GM18951 (cell line): ENCODE results near the gene POLR2C.

Experiments
- POLR2A ChIP-seq: IDR thresholded peaks from 4 replicates; pipeline ENCODE4 v1.6.1; 2011; ENCODE audit warnings: mild to moderate bottlenecking; ENCODE audit not compliant: insufficient read length, insufficient read depth; ENCODE audit errors: extremely low read depth
- in situ Hi-C: fragments of 300-500 bp; cut with MboI; formaldehyde crosslinking; loops from one replicate; pipeline ENCODE4 v1.12.0; 2022; ENCODE audit warnings: low sequenced_read_pairs, mixed read lengths, inconsistent platforms; ENCODE audit not compliant: unreplicated experiment

The POLR2C gene

DNA sequence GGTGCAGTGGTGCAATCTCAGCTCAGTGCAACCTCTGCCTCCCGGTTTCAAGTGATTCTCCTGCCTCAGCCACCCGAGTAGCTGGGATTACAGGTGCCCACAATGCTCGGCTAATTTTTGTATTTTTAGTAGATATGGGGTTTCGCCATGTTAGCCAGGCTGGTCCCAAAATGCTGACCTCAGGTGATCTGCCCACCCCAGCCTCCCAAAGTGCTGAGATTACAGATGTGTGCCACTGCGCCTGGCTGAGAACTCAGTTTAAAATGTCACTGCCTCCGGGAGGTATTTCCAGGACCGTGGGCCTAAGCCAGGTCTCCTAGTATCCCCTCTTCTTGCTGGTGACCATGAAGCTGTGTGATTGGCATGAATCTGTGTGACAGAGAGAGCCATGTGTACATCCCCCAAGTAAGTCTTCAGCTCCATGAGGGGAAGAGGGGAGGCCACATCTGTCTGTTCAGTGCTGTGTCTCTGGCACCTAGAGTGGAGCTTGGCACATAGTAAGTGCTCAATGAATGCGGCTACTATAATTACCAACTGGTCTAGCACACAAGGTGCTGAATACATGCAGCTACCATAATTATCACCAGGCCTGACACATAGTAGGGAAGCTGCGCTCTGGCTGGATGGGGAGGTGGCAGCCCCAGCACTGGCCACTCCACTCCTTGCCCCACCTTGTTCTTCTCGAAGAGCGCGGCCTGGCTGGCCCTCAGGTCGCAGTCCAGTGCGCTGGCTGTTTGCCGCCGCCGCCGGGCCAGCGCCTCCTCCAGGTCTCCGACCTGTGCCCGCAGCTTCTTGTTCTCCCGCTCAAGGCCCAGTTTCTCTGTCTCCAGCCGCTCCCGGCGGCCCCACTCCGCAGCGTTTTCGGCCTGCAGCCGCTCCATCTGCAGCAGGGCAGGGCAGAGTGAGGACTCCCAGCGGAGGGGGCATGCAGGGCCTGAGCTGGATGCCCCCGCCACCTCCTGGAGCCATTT lies 55.2 kb downstream of the POLR2C start:
- TF ChIP-seq POLR2A = no peak
- in situ Hi-C loops = no loop called here

DNA sequence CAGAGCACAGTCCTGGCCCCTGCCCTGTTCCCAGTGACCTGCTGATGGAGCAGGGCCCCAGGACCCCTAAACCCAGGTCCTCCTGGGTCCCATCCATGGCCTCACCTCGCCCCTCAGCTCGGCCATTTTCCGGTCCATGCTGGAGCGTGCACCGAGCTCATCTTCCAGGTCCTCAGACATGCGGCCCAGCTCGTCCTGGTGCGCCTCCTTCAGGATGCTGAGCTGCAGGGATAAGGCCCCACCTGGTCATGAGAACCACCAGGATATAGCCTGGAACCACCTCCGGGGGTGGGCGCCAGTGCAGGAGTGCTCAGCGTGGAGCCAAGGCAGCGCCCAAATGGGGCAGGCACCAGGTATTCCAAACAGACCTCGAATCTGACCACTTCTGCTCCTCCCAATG lies 56.0 kb downstream of the POLR2C start:
- in situ Hi-C loops = no loop called here
- no peak for TF ChIP-seq POLR2A

DNA sequence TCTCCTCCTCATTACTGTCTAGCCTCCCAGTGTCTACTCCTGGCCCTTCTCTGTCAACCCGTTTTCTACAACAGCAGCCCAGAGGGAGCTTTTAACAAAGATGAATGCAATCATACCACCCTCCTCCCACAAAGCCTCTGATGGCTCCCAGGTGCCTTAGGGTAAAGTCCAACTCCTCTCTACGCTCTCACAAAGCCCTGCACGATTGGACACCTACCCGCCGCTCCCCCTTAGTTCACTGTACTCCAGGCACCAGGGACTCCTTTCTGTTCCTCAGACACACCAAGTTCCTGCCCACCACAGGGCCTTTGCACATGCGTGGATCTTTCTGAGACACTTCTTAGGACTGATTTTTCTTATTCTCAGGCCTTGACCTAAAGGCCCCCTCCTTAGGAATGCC lies 56.4 kb downstream of the POLR2C start:
- in situ Hi-C loops = no loop called here
- no peak for TF ChIP-seq POLR2A

DNA sequence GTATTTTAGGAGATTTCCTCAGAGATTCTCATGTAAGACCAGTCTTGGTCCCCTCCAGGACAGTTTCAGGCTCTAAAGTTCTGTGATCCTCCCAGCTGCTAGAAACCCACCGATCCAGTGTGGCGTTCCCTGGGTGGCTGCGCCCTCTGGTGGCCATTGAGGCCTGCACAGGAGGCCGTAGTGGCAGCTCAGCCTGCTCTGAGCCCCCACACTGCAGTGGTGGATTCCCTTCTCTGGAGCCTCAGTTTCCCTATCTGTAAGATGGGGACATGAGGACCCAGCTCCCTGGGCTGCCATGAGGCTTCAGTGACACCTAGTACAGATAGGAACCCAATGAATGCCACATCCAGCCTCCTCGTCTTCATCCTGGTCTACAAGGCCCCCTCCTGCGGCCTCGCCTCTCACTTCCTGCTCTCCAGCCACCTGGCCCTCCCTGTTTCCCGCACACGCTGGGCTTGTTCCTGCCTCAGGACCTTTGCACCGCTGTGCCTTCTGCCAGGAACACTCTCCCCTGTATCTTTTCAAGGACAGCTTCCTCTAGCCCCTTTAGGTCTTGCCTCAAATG lies 57.4 kb downstream of the POLR2C start:
- in situ Hi-C loops = no loop called here
- TF ChIP-seq POLR2A = no peak
